ES-I3 (cell line): ENCODE measurements around the gene EPHB2.

ENCODE experiments used
- H3K36me3 ChIP-seq: 2 replicates; pipeline ENCODE4 v1.6.1; 2013; ENCODE audit warnings: mild to moderate bottlenecking, low read length, control low read depth, moderate library complexity; ENCODE audit not compliant: insufficient read depth
- H3K4me1 ChIP-seq: 2 replicates; pipeline ENCODE4 v1.6.1; 2013; ENCODE audit warnings: mild to moderate bottlenecking, control low read depth, low read length; ENCODE audit not compliant: insufficient read depth
- H3K9ac ChIP-seq: 2 replicates; pipeline ENCODE4 v1.6.1; 2013; ENCODE audit warnings: low read depth, mild to moderate bottlenecking, low read length, moderate library complexity
- H3K9me3 ChIP-seq: 2 replicates; pipeline ENCODE4 v1.6.1; 2013; ENCODE audit warnings: mild to moderate bottlenecking, low read length, moderate library complexity; ENCODE audit not compliant: control insufficient read depth, insufficient read depth

The EPHB2 gene

GRCh38 chr1:22780696-22781095 is 70.1 kb downstream of the EPHB2 start:
- Histone ChIP-seq H3K36me3 (no peaks in the 10 kb centered on the region), H3K9ac (no peak overlapping the region; the same call in 1 of the 2 replicates), H3K9me3 (no peaks in the 10 kb centered on the region), H3K4me1 (peaks cover 21% of the 10 kb centered on the region)

- Histone ChIP-seq H3K9me3 (no peaks in the 10 kb centered on the region), H3K4me1 (peaks cover 21% of the 10 kb centered on the region), H3K9ac (no peak overlapping the region; the same call in 1 of the 2 replicates), H3K36me3 (no peaks in the 10 kb centered on the region)
These were observed 70.8 kb downstream of the EPHB2 start for GRCh38 chr1:22781483-22781882.

GRCh38 chr1:22782406-22782805 is 71.8 kb downstream of the EPHB2 start:
- H3K36me3 ChIP-seq = no peaks in the 10 kb centered on the region

GRCh38 chr1:22784317-22784716 is 73.7 kb downstream of the EPHB2 start:
- Histone ChIP-seq H3K9me3 (no peaks in the 10 kb centered on the region), H3K4me1 (peaks cover 17% of the 10 kb centered on the region), H3K9ac (no peak overlapping the region), H3K36me3 (no peaks in the 10 kb centered on the region)

More at GRCh38 chr1:22782406-22782805, 71.8 kb downstream of the EPHB2 start:
- Histone ChIP-seq H3K4me1 (peaks cover 21% of the 10 kb centered on the region), H3K9me3 (no peaks in the 10 kb centered on the region), H3K9ac (no peak overlapping the region)

GRCh38 chr1:22784737-22785136 is 74.1 kb downstream of the EPHB2 start:
- no peak overlapping the region for H3K9ac ChIP-seq
- peaks cover 21% of the 10 kb centered on the region for H3K4me1 ChIP-seq
- no peaks in the 10 kb centered on the region for H3K9me3 ChIP-seq
- H3K36me3 ChIP-seq = no peaks in the 10 kb centered on the region

- no peak overlapping the region for H3K9ac ChIP-seq
- H3K9me3 ChIP-seq = no peaks in the 10 kb centered on the region
- no peaks in the 10 kb centered on the region for H3K36me3 ChIP-seq
- H3K4me1 ChIP-seq = peaks cover 28% of the 10 kb centered on the region
These were observed 75.5 kb downstream of the EPHB2 start for GRCh38 chr1:22786101-22786500.

- no peaks in the 10 kb centered on the region for H3K9me3 ChIP-seq
- H3K4me1 ChIP-seq = peaks cover 27% of the 10 kb centered on the region
- no peaks in the 10 kb centered on the region for H3K36me3 ChIP-seq
- no peak overlapping the region for H3K9ac ChIP-seq
These were observed 76.3 kb downstream of the EPHB2 start for GRCh38 chr1:22786719-22787489.

- H3K36me3 ChIP-seq = no peaks in the 10 kb centered on the region
- H3K4me1 ChIP-seq = peaks cover 26% of the 10 kb centered on the region
These were observed 77.0 kb downstream of the EPHB2 start for GRCh38 chr1:22787636-22788035.

GRCh38 chr1:22788254-22788661 is 77.6 kb downstream of the EPHB2 start:
- H3K36me3 ChIP-seq = no peaks in the 10 kb centered on the region
- H3K4me1 ChIP-seq = peaks cover 27% of the 10 kb centered on the region
- no peak overlapping the region for H3K9ac ChIP-seq
- H3K9me3 ChIP-seq = no peaks in the 10 kb centered on the region

More at GRCh38 chr1:22787636-22788035, 77.0 kb downstream of the EPHB2 start:
- Histone ChIP-seq H3K9ac (no peak overlapping the region), H3K9me3 (no peaks in the 10 kb centered on the region)

- peaks cover 29% of the 10 kb centered on the region for H3K4me1 ChIP-seq
- no peak overlapping the region for H3K9ac ChIP-seq
- no peaks in the 10 kb centered on the region for H3K36me3 ChIP-seq
- no peaks in the 10 kb centered on the region for H3K9me3 ChIP-seq
These were observed 78.8 kb downstream of the EPHB2 start for GRCh38 chr1:22789356-22789994.

- H3K4me1 ChIP-seq = peaks cover 34% of the 10 kb centered on the region
- no peak overlapping the region for H3K9ac ChIP-seq
- no peaks in the 10 kb centered on the region for H3K9me3 ChIP-seq
- no peaks in the 10 kb centered on the region for H3K36me3 ChIP-seq
These were observed 79.8 kb downstream of the EPHB2 start for GRCh38 chr1:22790232-22791008.

- Histone ChIP-seq H3K36me3 (no peaks in the 10 kb centered on the region), H3K9ac (no peak overlapping the region), H3K4me1 (peaks cover 34% of the 10 kb centered on the region), H3K9me3 (no peaks in the 10 kb centered on the region)
These were observed 81.2 kb downstream of the EPHB2 start for GRCh38 chr1:22791831-22792347.

- Histone ChIP-seq H3K36me3 (no peaks in the 10 kb centered on the region), H3K9ac (no peak overlapping the region), H3K4me1 (peaks cover 34% of the 10 kb centered on the region), H3K9me3 (no peaks in the 10 kb centered on the region)
These were observed 81.9 kb downstream of the EPHB2 start for GRCh38 chr1:22792396-22793160.

GRCh38 chr1:22793647-22794046 is 83.0 kb downstream of the EPHB2 start:
- no peak overlapping the region for H3K9ac ChIP-seq
- no peaks in the 10 kb centered on the region for H3K9me3 ChIP-seq
- H3K4me1 ChIP-seq = peaks cover 34% of the 10 kb centered on the region
- no peaks in the 10 kb centered on the region for H3K36me3 ChIP-seq
